GM21447 (cell line): ENCODE data around the gene CUX1.

Experiments
- ATAC-seq: cut with Tn5 transposase; IDR thresholded peaks from one replicate; pipeline ENCODE4 v1.9.1; 2021; ENCODE audit not compliant: unreplicated experiment

CUX1 gene

GRCh38 chr7:101890749-101891523 lies 73.5 kb downstream of the CUX1 start:
- no peak for ATAC-seq

GRCh38 chr7:101891936-101892640 lies 74.7 kb downstream of the CUX1 start:
- no peak for ATAC-seq

DNA sequence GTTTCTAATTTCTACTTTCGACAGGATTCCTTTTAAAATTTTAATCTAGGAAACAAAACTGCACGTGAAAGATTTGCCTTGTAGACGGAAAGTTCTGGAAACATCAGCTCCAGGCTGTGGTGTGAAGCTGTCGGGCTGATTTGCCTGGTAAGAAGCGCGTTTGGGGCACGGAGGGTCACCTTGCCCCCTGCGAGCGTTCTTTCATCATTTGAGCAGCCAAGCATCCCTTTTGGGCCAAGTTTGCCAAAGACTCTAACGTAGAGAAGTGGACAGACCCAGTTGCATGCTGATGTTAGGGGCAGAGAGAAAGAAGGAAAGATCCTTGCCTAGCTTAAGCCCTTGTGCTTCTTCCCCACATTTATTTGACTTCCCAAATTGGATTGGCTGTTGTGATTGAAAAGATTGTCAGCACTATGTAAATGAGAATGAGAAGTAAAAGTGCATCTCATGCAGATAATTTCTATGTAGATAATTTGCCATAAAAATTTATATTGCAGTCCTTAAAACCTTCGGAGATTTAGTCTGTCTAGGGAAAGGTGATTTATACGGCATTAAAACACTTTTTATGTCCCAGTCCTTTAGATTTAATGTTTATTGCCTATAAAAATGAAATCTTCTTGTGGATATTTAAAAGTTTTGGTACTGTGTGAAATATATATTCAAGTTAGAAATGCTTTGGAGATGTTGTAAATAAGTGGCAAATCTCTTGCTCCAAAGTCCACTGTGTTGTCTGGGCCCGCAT lies 76.1 kb downstream of the CUX1 start:
- ATAC-seq = no peak

GRCh38 chr7:101896316-101896715 lies 78.9 kb downstream of the CUX1 start:
- no peak for ATAC-seq

GRCh38 chr7:101896941-101897340 lies 79.5 kb downstream of the CUX1 start:
- ATAC-seq = no peak

- ATAC-seq = no peak
These were observed 80.7 kb downstream of the CUX1 start for GRCh38 chr7:101898106-101898505.

- ATAC-seq = no peak
These were observed 82.2 kb downstream of the CUX1 start for GRCh38 chr7:101899616-101900015.

GRCh38 chr7:101900103-101900502 lies 82.7 kb downstream of the CUX1 start:
- ATAC-seq = no peak

DNA sequence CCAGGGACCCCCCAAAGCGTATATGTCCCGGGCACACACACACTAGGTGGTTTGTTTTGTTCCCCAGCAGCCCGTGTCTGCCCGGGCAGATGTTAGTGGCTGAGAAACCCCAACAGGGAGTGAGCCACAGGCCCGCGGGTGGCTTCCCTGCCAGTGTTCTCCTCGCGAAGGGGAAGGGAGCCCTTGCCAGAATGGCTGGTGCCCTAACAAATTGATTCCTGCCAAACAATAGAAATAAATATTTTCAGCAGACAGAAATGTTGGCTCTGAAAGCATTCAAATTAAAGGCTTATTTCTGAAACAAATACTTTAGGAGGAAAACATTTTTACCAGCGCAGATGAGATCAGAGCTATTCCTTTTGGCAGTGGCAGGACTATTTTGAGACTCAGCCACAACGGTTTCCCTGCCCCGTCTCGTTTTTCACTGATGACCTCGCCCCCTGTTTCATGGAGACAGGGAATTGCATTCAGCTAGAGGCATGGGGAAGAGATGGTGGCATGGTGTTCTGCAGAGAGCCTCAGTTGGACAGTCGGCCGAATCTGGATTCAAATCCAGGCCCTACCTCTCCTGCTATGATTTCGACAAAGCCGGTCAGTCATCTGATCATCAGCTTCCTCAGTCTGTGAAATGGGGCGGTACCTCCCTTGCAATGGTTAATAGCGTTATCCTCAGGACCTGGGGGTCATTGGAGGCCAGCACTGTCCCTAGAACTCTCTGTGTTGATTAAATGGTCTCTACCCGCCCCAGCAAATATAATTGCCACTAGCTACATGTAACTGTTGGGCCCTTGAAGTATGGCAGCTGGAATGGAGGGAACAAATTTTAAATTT lies 84.5 kb downstream of the CUX1 start:
- no peak for ATAC-seq

DNA sequence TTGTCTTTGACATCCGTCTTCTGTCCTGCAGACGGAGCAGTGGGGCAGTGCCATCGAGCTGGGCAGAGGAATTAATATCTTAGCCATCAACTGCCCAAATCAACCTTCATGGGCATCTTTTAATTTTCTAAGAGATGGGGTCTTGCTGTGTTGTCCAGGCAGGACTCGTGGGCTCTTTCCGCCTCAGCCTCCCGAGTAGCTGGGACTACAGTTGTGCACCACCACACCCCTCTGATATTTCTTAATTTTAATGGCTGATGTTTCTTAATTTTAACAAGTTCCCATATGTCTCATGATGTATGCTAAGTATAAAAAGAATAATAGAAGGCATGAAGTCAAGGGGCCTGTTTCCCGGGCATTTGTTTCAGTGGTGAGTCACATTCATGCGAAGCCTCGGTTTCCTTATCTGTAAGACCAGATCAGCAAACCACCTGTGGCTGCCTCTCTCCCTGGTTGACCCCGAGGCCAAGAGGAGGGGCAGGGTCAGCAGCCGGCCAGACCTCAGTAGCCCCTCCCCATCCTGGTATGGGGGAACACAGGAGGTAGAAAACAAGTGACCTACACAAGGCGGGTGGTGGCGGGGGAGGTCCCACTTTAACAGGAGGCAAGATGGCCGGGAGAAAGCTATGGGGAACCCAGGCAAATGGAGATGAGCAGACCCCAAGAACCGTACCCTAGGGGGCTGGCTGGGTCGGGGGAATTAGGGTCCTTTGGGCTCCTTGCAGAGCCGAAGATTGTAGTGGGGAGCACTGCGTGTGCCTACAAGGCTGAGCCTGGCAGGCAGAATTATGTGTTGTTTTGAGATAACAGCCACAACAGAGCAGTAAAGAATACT lies 85.5 kb downstream of the CUX1 start:
- no peak for ATAC-seq

- no peak for ATAC-seq
These were observed 86.1 kb downstream of the CUX1 start for GRCh38 chr7:101903515-101903868.

DNA sequence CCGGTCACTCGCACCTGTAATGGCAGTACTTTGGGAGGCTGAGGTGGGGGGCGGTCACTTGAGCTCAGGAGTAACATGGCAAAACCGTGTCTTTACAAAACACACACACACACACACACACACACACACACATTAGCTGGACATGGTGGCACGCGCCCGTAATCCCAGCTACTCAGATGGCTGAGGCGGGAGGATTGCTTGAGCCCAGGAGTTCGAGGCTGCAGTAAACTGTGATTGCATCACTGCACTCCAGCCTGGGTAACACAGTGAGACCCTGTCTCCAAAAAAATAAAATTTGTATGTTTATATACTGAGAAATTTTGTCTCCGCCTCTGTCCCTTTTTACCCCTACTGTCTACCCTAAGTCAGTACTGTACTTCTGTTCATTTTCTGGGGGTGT lies 86.6 kb downstream of the CUX1 start:
- no peak for ATAC-seq

DNA sequence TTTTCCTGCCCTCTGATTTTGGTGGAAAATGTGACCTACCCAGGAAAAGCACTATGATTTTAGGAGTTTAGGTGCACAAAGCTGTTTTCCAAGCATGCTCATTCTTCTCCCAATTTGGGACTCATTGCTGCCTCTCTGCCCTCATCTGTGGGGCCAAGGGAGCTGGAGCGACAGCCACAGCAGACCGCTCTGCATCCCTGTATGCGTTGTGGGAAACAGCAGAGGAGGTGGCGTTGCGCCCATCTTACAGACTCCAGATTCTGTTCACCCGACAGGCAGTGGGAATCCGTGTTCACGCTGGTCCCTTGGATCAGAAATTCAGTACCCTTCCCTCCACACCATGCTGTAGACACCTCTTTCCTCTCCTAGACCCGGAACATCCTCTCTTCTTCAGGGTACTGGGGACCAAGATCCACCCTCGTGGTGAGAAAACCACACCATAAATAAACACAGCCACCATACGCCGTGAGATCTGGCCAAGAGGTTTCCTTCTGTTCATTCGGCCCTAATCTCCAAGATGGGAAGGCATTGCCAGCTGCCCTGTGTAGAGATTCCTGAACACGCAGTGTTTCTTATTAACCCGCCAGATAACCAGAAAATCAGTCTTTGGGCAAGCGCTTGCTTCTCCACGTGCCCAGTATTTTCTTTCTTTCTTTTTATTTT lies 87.9 kb downstream of the CUX1 start:
- no peak for ATAC-seq

DNA sequence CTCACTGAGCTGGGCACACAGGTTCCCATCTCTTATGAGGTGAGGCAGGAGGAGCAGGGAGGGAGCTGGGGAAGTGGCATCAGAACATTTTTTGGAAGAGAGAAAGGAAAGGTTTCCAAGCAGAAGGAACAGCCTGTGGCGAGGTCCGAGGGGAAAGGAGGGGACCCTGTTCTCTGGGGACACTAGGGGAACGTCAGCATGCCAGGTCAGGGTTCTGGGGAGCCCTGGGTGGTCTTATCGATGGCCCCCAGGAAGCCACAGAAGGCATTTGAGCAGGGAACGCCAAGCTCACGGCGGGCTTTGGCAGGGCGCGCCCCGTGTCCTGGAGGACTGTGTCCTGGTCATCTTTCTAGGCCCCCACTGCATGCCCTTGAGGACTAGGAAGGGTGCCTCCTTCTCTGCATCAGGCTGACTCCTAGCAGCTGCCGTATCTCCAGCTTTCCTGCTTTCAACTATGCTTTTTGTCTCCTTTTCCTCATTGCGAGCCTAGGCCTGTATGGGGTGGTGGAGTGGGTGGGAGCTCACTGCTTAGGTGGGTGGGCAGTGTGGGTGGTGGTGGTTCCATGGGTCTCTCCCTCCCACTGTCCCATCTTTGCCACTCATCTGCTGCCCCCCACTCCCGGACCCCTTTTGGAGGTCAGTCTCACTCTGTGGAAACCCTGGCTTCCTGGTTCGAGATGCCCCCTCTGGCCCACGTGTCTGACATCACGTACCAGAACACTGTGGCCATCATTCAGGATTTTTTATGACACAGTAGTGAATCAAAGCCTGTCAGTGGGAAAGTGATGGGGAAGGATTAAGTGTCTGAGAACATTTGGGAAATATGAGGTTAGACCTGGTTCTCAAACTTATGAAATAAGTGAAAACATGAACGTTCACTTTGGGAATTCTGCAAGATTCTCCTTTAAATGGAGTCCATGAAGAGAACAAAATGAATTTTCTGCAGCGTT lies 89.1 kb downstream of the CUX1 start:
- no peak for ATAC-seq

GRCh38 chr7:101910991-101911799 lies 93.8 kb downstream of the CUX1 start:
- ATAC-seq = no peak

GRCh38 chr7:101911800-101912715 lies 94.6 kb downstream of the CUX1 start:
- no peak for ATAC-seq

DNA sequence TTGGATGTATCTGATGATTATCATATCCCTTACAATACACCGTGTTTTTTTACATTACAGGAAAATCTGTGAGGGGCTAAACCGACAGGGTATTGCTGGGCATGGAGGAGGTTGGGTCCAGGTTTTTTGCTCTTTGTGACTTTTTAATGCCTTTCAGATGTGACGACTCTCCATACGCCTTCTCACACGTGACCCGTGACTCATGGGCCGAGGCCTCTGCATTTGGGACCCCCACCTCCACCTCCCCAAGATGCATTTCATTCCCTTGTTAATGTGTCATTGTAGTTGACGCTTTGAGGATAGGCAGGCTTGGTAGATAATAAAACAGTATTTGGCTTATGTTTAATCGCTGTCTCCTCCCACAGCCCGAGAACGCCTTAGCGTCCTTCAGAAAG lies 95.3 kb downstream of the CUX1 start:
- ATAC-seq = no peak
